ENCODE data around the gene CIB4.

CIB4 gene

GRCh38 chr2:26574900-26575560 is 66.1 kb downstream of the CIB4 start:
- Histone ChIP-seq H3K4me3 (ENCODE audit: extremely low read depth, insufficient read depth, low read length, poor library complexity, severe bottlenecking) (no peak overlapping the region), H3K4me1 (ENCODE audit: control insufficient read depth, insufficient read depth, low read length, poor library complexity, severe bottlenecking) (no peaks in the 10 kb centered on the region)
- 85 to 87% methylated on average over 13 to 15 of the region's 17 CpGs for WGBS, 2 experiments (ENCODE audit: insufficient coverage in 2 of 2)

GRCh38 chr2:26574066-26574899 is 66.9 kb downstream of the CIB4 start:
- H3K27ac ChIP-seq (ENCODE audit: low read depth, low read length, severe bottlenecking), result no peak overlapping the region
- no peaks in the 10 kb centered on the region for H3K36me3 ChIP-seq (ENCODE audit: control insufficient read depth, insufficient read depth, low read length)
- no peaks in the 10 kb centered on the region for H3K4me1 ChIP-seq (ENCODE audit: control insufficient read depth, insufficient read depth, low read length, poor library complexity, severe bottlenecking)
- H3K9me3 ChIP-seq (ENCODE audit: control insufficient read depth, low read length), result no peaks in the 10 kb centered on the region
- no peak overlapping the region for H3K4me3 ChIP-seq (ENCODE audit: extremely low read depth, insufficient read depth, low read length, poor library complexity, severe bottlenecking)
- 91 to 93% methylated on average over 13 to 15 of the region's 15 CpGs for WGBS, 2 experiments (ENCODE audit: insufficient coverage in 2 of 2)

More at GRCh38 chr2:26574900-26575560, 66.1 kb downstream of the CIB4 start:
- no peak overlapping the region for H3K27ac ChIP-seq (ENCODE audit: low read depth, low read length, severe bottlenecking)
- H3K9me3 ChIP-seq (ENCODE audit: control insufficient read depth, low read length), result no peaks in the 10 kb centered on the region
- no peaks in the 10 kb centered on the region for H3K36me3 ChIP-seq (ENCODE audit: control insufficient read depth, insufficient read depth, low read length)

GRCh38 chr2:26573241-26573925 is 67.8 kb downstream of the CIB4 start:
- no peaks in the 10 kb centered on the region for H3K4me1 ChIP-seq (ENCODE audit: control insufficient read depth, insufficient read depth, low read length, poor library complexity, severe bottlenecking)
- WGBS, 2 experiments (ENCODE audit: insufficient coverage in 2 of 2), result 95 to 98% methylated on average over 11 to 12 of the region's 17 CpGs
- no peaks in the 10 kb centered on the region for H3K36me3 ChIP-seq (ENCODE audit: control insufficient read depth, insufficient read depth, low read length)
- H3K9me3 ChIP-seq (ENCODE audit: control insufficient read depth, low read length), result no peaks in the 10 kb centered on the region
- H3K4me3 ChIP-seq (ENCODE audit: extremely low read depth, insufficient read depth, low read length, poor library complexity, severe bottlenecking), result no peak overlapping the region
- H3K27ac ChIP-seq (ENCODE audit: low read depth, low read length, severe bottlenecking), result no peak overlapping the region

- WGBS, 2 experiments (ENCODE audit: insufficient coverage in 2 of 2), result 34 to 67% methylated on average over 1 to 3 of the region's 8 CpGs
Measured at GRCh38 chr2:26572591-26572990, 68.6 kb downstream of the CIB4 start.

GRCh38 chr2:26571316-26571715 is 69.8 kb downstream of the CIB4 start:
- H3K27ac ChIP-seq (ENCODE audit: low read depth, low read length, severe bottlenecking), result no peak overlapping the region
- H3K36me3 ChIP-seq (ENCODE audit: control insufficient read depth, insufficient read depth, low read length), result no peaks in the 10 kb centered on the region
- H3K4me3 ChIP-seq (ENCODE audit: extremely low read depth, insufficient read depth, low read length, poor library complexity, severe bottlenecking), result no peak overlapping the region
- H3K9me3 ChIP-seq (ENCODE audit: control insufficient read depth, low read length), result no peaks in the 10 kb centered on the region
- no peaks in the 10 kb centered on the region for H3K4me1 ChIP-seq (ENCODE audit: control insufficient read depth, insufficient read depth, low read length, poor library complexity, severe bottlenecking)
- 92 to 93% methylated on average over 2 to 4 of the region's 5 CpGs for WGBS, 2 experiments (ENCODE audit: insufficient coverage in 2 of 2)

More at GRCh38 chr2:26572591-26572990, 68.6 kb downstream of the CIB4 start:
- no peaks in the 10 kb centered on the region for H3K4me1 ChIP-seq (ENCODE audit: control insufficient read depth, insufficient read depth, low read length, poor library complexity, severe bottlenecking)
- no peaks in the 10 kb centered on the region for H3K9me3 ChIP-seq (ENCODE audit: control insufficient read depth, low read length)
- no peak overlapping the region for H3K4me3 ChIP-seq (ENCODE audit: extremely low read depth, insufficient read depth, low read length, poor library complexity, severe bottlenecking)
- no peak overlapping the region for H3K27ac ChIP-seq (ENCODE audit: low read depth, low read length, severe bottlenecking)
- no peaks in the 10 kb centered on the region for H3K36me3 ChIP-seq (ENCODE audit: control insufficient read depth, insufficient read depth, low read length)

- 54 to 57% methylated on average over 6 to 8 of the region's 8 CpGs for WGBS, 2 experiments (ENCODE audit: insufficient coverage in 2 of 2)
- Histone ChIP-seq H3K36me3 (ENCODE audit: control insufficient read depth, insufficient read depth, low read length) (no peaks in the 10 kb centered on the region), H3K9me3 (ENCODE audit: control insufficient read depth, low read length) (no peaks in the 10 kb centered on the region), H3K27ac (ENCODE audit: low read depth, low read length, severe bottlenecking) (no peak overlapping the region), H3K4me3 (ENCODE audit: extremely low read depth, insufficient read depth, low read length, poor library complexity, severe bottlenecking) (no peak overlapping the region), H3K4me1 (ENCODE audit: control insufficient read depth, insufficient read depth, low read length, poor library complexity, severe bottlenecking) (no peaks in the 10 kb centered on the region)
Measured at GRCh38 chr2:26570083-26570430, 71.1 kb downstream of the CIB4 start.

- WGBS, 2 experiments (ENCODE audit: insufficient coverage in 2 of 2), result 83 to 90% methylated on average over 11 to 12 of the region's 12 CpGs
- no peaks in the 10 kb centered on the region for H3K36me3 ChIP-seq (ENCODE audit: control insufficient read depth, insufficient read depth, low read length)
Measured at GRCh38 chr2:26569216-26570082, 71.7 kb downstream of the CIB4 start.

GRCh38 chr2:26568076-26568890 is 72.9 kb downstream of the CIB4 start:
- H3K36me3 ChIP-seq (ENCODE audit: control insufficient read depth, insufficient read depth, low read length), result no peaks in the 10 kb centered on the region
- 66 to 68% methylated on average over 7 of the region's 7 CpGs for WGBS, 2 experiments (ENCODE audit: insufficient coverage in 2 of 2)
- no peaks in the 10 kb centered on the region for H3K4me1 ChIP-seq (ENCODE audit: control insufficient read depth, insufficient read depth, low read length, poor library complexity, severe bottlenecking)
- no peak overlapping the region for H3K4me3 ChIP-seq (ENCODE audit: extremely low read depth, insufficient read depth, low read length, poor library complexity, severe bottlenecking)
- no peaks in the 10 kb centered on the region for H3K9me3 ChIP-seq (ENCODE audit: control insufficient read depth, low read length)
- H3K27ac ChIP-seq (ENCODE audit: low read depth, low read length, severe bottlenecking), result no peak overlapping the region

More at GRCh38 chr2:26569216-26570082, 71.7 kb downstream of the CIB4 start:
- no peaks in the 10 kb centered on the region for H3K4me1 ChIP-seq (ENCODE audit: control insufficient read depth, insufficient read depth, low read length, poor library complexity, severe bottlenecking)
- H3K4me3 ChIP-seq (ENCODE audit: extremely low read depth, insufficient read depth, low read length, poor library complexity, severe bottlenecking), result no peak overlapping the region
- H3K27ac ChIP-seq (ENCODE audit: low read depth, low read length, severe bottlenecking), result no peak overlapping the region
- no peaks in the 10 kb centered on the region for H3K9me3 ChIP-seq (ENCODE audit: control insufficient read depth, low read length)

- 26 to 58% methylated on average over 2 to 3 of the region's 3 CpGs for WGBS, 2 experiments (ENCODE audit: insufficient coverage in 2 of 2)
- no peak overlapping the region for H3K27ac ChIP-seq (ENCODE audit: low read depth, low read length, severe bottlenecking)
- no peaks in the 10 kb centered on the region for H3K9me3 ChIP-seq (ENCODE audit: control insufficient read depth, low read length)
- no peaks in the 10 kb centered on the region for H3K36me3 ChIP-seq (ENCODE audit: control insufficient read depth, insufficient read depth, low read length)
- H3K4me1 ChIP-seq (ENCODE audit: control insufficient read depth, insufficient read depth, low read length, poor library complexity, severe bottlenecking), result no peaks in the 10 kb centered on the region
- H3K4me3 ChIP-seq (ENCODE audit: extremely low read depth, insufficient read depth, low read length, poor library complexity, severe bottlenecking), result no peak overlapping the region
Measured at GRCh38 chr2:26567534-26567933, 73.6 kb downstream of the CIB4 start.
